Right renal cortex interstitium (tissue), 3 donors: ENCODE measurements around the gene ADAMTS10. TPM values are rescaled to one million over a fixed set of nuclear protein-coding genes. Genes with fewer than 3 reads are reported as not detected.
"Not testable (repeated sequence)": the region's sequence is repeated elsewhere in the genome, so short reads cannot be mapped to it uniquely, and the experiment has no call there.

Source experiments
- DNase-seq, 3 donors: peaks; one replicate each; pipeline ENCODE4 v3.0.0-alpha.2; 2013; ENCODE audit warnings: low read depth in 3 of 3, low spot score in 2 of 3
- polyA plus RNA-seq, 3 donors: library from polyadenylated mRNA; unstranded; fragments of 120-200 nt; gene quantifications; one replicate each; pipeline ENCODE4 v1.2.1, GENCODE V29; 2013; ENCODE audit not compliant: insufficient read length in 3 of 3

The ADAMTS10 gene
- polyA plus RNA-seq, 3 donors, result 23.1 to 29.9 (median 27.7) TPM

GRCh38 chr19:8629184-8629583 lies 18.7 kb upstream of the ADAMTS10 start:
- DNase-seq, result no peak

- DNase-seq, result no peak
These were observed 16.3 kb upstream of the ADAMTS10 start for GRCh38 chr19:8626842-8627241.

GRCh38 chr19:8622886-8623285 lies 12.4 kb upstream of the ADAMTS10 start:
- not testable (repeated sequence) for DNase-seq

GRCh38 chr19:8618751-8619150 lies 8.2 kb upstream of the ADAMTS10 start:
- no peak for DNase-seq

GRCh38 chr19:8617984-8618383 lies 7.5 kb upstream of the ADAMTS10 start:
- DNase-seq, result no peak

- DNase-seq, result not testable (repeated sequence)
These were observed 6.8 kb upstream of the ADAMTS10 start for GRCh38 chr19:8617325-8617724.

- DNase-seq, result no peak
These were observed 6.3 kb upstream of the ADAMTS10 start for GRCh38 chr19:8616861-8617260.

- DNase-seq, result no peak
These were observed 5.5 kb upstream of the ADAMTS10 start for GRCh38 chr19:8615813-8616596.

- DNase-seq, result no peak
These were observed 4.5 kb upstream of the ADAMTS10 start for GRCh38 chr19:8615024-8615423.

- no peak for DNase-seq
These were observed 3.9 kb upstream of the ADAMTS10 start for GRCh38 chr19:8614455-8614854.

GRCh38 chr19:8612807-8613171 lies 2.3 kb upstream of the ADAMTS10 start:
- no peak for DNase-seq

- DNase-seq, result no peak
These were observed 1.6 kb upstream of the ADAMTS10 start for GRCh38 chr19:8611877-8612806.

- no peak for DNase-seq
These were observed 919 bp upstream of the ADAMTS10 start for GRCh38 chr19:8611391-8611876.

GRCh38 chr19:8610936-8611300 lies 403 bp upstream of the ADAMTS10 start:
- no peak for DNase-seq

GRCh38 chr19:8609279-8610040 lies 1.1 kb downstream of the ADAMTS10 start:
- DNase-seq, result no peak

GRCh38 chr19:8608941-8609278 lies 1.6 kb downstream of the ADAMTS10 start:
- DNase-seq, result no peak

- no peak for DNase-seq
These were observed 3.1 kb downstream of the ADAMTS10 start for GRCh38 chr19:8607386-8607785.

- DNase-seq, result no peak
These were observed 5.0 kb downstream of the ADAMTS10 start for GRCh38 chr19:8605514-8605913.

GRCh38 chr19:8601796-8602195 lies 8.7 kb downstream of the ADAMTS10 start:
- no peak for DNase-seq

- DNase-seq, result no peak
These were observed 9.7 kb downstream of the ADAMTS10 start for GRCh38 chr19:8600816-8601215.

- DNase-seq, result no peak
These were observed 10.5 kb downstream of the ADAMTS10 start for GRCh38 chr19:8600064-8600463.
